RWPE1 (cell line): ENCODE measurements around the gene RDM1.
A peak's percentile ranks its signal among the peaks of the same experiment; 100 is the strongest.

Experiments used
- CTCF ChIA-PET: fragments of 350-600 bp; sonication (Branson Sonifier 250); formaldehyde crosslinking; extraction: SDS; loops from one replicate; lab custom pipeline; 2021; lab: Yijun Ruan, JAX
- POLR2A ChIA-PET: fragments of 400-600 bp; formaldehyde crosslinking; extraction: SDS; loops from one replicate; lab custom pipeline; 2020; ENCODE audit warnings: antibody characterized with exemption; ENCODE audit not compliant: low non-redundant PET; lab: Yijun Ruan, JAX
- DNase-seq: peaks from one replicate; pipeline ENCODE4 v3.0.0; 2012; ENCODE audit warnings: low spot score
- H3K27ac ChIP-seq: fragments of 450-650 bp; 2 replicates; pipeline ENCODE4 v1.5.1; 2017
- CTCF ChIP-seq: fragments of 450-650 bp; conservative IDR thresholded peaks from 2 replicates; pipeline ENCODE4 v1.5.1; 2017; ENCODE audit warnings: low read depth, mild to moderate bottlenecking

The RDM1 gene

DNA sequence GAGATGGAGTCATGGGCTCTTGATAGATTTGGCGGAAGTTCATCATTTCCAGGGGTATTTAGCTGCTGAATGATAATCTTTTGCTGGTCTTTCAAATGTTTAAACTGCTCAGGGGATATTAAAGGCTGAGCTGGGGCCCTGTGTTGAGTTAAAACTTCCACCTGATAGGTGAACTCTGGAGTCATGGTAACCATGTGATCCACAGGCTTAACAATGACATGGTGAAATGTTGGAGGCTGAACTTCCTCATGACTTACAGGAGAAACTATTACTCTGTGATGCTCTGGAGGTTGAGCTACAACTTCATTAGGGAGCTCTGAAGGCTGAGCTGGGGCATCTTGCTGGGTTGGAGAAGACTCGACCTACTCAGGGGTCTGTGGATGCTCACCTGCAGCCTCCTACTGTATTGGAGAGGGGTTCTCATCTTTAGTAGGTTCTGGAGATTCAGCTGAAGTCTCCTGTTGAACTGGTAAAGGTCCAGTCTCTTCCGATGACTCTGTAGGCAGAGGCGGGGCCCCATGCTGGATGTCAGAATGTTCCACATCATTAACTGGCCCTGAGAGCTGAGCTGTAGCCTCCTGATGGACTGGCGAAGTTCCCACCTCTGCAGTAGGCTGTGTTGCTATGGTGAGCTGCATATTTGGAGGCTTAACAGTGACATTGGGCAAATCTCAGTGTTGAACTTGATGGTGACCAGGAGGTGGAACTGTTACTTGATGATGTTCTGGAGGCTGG, 24.2 kb downstream of the RDM1 start:
- no peak for TF ChIP-seq CTCF
- no peak overlapping the region for H3K27ac ChIP-seq
- DNase-seq = no peak
- ChIA-PET POLR2A (no interaction called here), CTCF (interaction anchor here (1.1 kb wide), 1 partner anchor 220 kb away, joined by 3 read pairs; no protein-coding TSS in a partner anchor)

DNA sequence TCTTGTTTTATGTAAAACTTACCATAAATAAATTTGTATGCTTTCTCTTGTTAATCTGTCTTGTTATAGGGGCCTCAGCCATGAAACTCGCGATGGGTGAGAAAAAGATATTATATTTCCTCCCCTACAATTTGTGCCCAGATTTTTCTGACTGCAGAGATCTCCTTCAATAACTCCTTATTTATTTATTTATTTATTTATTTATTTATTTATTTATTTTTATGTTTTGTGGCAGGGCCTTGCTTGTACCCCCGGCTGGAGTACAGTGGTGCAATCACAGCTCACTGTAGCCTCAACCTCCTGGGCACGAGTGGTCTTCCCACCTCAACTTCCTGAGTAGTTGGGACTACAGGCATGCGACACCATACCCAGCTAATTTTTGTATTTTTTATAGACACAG, 27.1 kb downstream of the RDM1 start:
- DNase-seq = no peak
- TF ChIP-seq CTCF = no peak
- POLR2A ChIA-PET = no interaction called here
- CTCF ChIA-PET = no interaction called here
- H3K27ac ChIP-seq = no peak overlapping the region

GRCh38 chr17:35901631-35902175, 28.9 kb downstream of the RDM1 start:
- ChIA-PET CTCF (interaction anchor here (0.6 kb wide), 2 partner anchors 315 to 959 kb away, joined by 3 to 4 read pairs; no protein-coding TSS in a partner anchor), POLR2A (no interaction called here)
- no peak for TF ChIP-seq CTCF

DNA sequence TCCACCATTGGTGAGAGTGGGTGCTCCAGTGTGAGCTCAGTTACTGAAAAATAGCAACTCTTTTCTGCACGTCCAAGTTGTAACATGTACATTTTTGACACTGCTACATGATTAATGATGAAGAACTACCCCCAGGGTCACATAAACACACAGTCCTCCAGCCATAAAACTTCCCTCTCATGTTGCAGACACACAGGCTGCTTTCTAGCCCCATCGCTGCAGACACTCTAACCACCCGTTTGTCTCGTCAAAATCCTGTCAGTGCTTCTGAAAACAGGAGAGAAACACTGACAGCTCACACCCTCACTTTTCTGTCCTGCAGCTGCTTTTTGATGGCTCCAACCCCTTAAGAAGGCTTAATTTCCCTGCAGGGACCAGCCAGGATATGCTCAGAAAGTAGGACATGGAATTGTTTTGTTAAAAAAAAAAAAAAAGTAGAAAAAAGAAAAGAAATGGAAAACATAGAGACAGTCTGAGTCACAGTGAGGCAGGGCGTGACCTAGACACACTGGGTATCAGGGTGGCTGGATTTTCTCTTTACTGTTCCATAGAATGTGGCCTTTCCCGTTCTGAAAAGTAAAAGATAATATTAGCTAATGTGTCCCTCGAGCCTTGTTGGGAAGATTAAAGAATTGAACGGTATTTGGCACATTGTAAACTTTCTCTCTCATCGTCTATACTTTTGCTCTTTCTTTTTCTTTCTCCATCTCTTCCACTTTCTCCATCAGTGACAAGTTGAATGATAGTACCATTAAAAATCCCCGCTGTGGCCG, 29.7 kb downstream of the RDM1 start:
- DNase-seq = no peak
- no peak overlapping the region for H3K27ac ChIP-seq
- POLR2A ChIA-PET = no interaction called here
- TF ChIP-seq CTCF = no peak
- CTCF ChIA-PET = interaction anchor here (0.6 to 0.7 kb wide), 2 partner anchors 315 to 680 kb away, joined by 4 to 8 read pairs; no protein-coding TSS in a partner anchor

More at GRCh38 chr17:35901631-35902175, 28.9 kb downstream of the RDM1 start:
- H3K27ac ChIP-seq = no peak overlapping the region
- no peak for DNase-seq

DNA sequence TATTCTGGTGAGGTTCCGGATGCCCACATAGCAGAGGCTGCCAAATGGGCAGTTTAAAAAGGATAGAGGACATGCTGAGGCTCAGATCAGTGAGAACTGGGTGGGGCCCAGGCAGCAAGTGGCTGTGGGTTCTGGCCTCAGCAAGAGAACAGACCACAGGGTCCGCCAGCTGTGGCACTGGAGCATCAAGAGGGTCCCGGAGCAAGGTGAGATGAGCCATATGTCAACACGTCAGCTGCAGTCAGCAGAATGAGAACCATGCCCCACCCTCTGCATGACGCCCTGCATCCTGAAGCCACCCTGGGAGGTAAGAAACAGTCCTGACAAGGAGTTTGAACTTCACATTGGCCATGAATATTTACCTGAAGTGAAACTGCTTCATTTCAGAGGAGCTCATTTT, 30.3 kb downstream of the RDM1 start:
- POLR2A ChIA-PET = no interaction called here
- CTCF ChIA-PET = interaction anchor here (0.7 kb wide), 1 partner anchor 680 kb away, joined by 8 read pairs; no protein-coding TSS in a partner anchor
- TF ChIP-seq CTCF = no peak

More for the DNA sequence above, 30.3 kb downstream of the RDM1 start:
- no peak overlapping the region for H3K27ac ChIP-seq
- DNase-seq = peak; percentile 23
